ENCODE data around the gene VIL1.
A peak's percentile ranks its signal among the peaks of the same experiment; 100 is the strongest.

The VIL1 gene

GRCh38 chr2:218395826-218396687, 22.9 kb upstream of the VIL1 start:
- Histone ChIP-seq H3K4me3 (ENCODE audit: low read depth, low read length) (peak overlapping the region; percentile 93), H3K9ac (ENCODE audit: low read depth, low read length) (peak overlapping the region; percentile 97), H3K4me1 (ENCODE audit: control insufficient read depth, insufficient read depth, low read length) (peaks cover 22% of the 10 kb centered on the region), H3K36me3 (ENCODE audit: control insufficient read depth, insufficient read depth, low read length) (no peaks in the 10 kb centered on the region), H3K27ac (ENCODE audit: low read depth, low read length) (peak overlapping the region; percentile 99), H3K27me3 (ENCODE audit: control insufficient read depth, insufficient read depth, low read length) (peaks cover 45% of the 10 kb centered on the region), H3K9me3 (ENCODE audit: control insufficient read depth, insufficient read depth, low read length) (no peaks in the 10 kb centered on the region)

DNA sequence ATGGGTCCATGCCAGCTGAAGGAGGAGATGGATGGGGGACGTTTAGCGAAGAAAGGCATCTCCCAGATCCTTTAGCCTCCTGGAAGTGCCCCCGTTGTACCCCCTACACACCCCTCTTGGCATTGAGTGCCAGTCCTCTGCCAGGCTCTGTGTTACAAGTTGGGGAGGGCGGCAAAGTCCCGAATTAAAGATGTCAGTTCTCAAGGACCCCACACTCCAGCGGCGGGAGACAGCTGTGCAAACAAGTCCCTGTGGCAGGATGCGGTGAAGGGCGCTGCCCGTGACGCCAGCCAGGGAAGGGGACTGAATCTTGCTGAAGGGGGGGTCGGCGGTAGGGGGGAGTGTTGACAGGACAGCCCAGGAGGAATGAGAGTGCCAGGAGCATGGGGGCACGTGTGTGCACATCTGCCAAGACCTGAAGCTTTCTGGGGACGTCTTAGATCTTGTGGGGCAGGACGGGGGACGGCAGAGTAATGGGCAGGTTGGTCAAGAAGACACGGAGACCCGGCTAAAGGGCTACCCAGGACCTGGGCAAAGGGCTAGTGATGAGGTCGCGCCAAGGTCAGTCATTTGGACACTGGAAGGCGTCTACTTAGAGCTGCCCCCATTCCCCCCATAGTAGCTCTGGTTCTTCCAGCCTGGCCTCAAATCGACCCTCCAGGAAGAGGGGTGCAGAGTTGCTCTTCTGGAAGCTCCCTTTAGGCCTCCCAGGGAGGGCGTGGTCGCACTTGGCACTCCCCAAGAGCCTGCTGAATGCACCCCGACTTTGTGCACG, 22.0 kb upstream of the VIL1 start:
- H3K9me3 ChIP-seq (ENCODE audit: control insufficient read depth, insufficient read depth, low read length), result no peaks in the 10 kb centered on the region
- H3K4me3 ChIP-seq (ENCODE audit: low read depth, low read length), result peak overlapping the region; percentile 93
- no peaks in the 10 kb centered on the region for H3K36me3 ChIP-seq (ENCODE audit: control insufficient read depth, insufficient read depth, low read length)
- peaks cover 45% of the 10 kb centered on the region for H3K27me3 ChIP-seq (ENCODE audit: control insufficient read depth, insufficient read depth, low read length)
- no peak overlapping the region for H3K9ac ChIP-seq (ENCODE audit: low read depth, low read length)
- peaks cover 24% of the 10 kb centered on the region for H3K4me1 ChIP-seq (ENCODE audit: control insufficient read depth, insufficient read depth, low read length)
- peak overlapping the region; percentile 99 for H3K27ac ChIP-seq (ENCODE audit: low read depth, low read length)

DNA sequence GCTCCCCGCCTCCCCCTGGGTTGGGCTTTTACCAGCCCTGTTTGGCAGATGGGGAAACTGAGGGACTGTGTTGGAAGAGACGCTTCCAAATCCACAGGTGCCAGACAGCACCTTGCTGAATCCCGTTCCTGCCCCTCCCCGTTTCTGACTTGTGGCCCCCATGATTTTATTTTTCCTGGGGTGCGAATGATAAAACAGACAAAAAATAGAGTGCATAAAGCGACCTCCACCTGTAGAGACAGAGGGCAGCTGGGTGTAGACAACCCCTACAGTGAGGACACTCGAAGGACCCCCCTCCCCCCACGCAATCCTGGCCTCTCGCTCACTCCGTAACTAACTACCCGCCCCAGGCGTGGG, 21.5 kb upstream of the VIL1 start:
- peak overlapping the region; percentile 93 for H3K4me3 ChIP-seq (ENCODE audit: low read depth, low read length)
- no peaks in the 10 kb centered on the region for H3K9me3 ChIP-seq (ENCODE audit: control insufficient read depth, insufficient read depth, low read length)
- H3K9ac ChIP-seq (ENCODE audit: low read depth, low read length), result no peak overlapping the region
- peaks cover 45% of the 10 kb centered on the region for H3K27me3 ChIP-seq (ENCODE audit: control insufficient read depth, insufficient read depth, low read length)
- peak overlapping the region; percentile 3 for H3K27ac ChIP-seq (ENCODE audit: low read depth, low read length)
- H3K4me1 ChIP-seq (ENCODE audit: control insufficient read depth, insufficient read depth, low read length), result peaks cover 24% of the 10 kb centered on the region
- H3K36me3 ChIP-seq (ENCODE audit: control insufficient read depth, insufficient read depth, low read length), result peaks cover 4% of the 10 kb centered on the region; the same call in 1 of the 2 replicates

GRCh38 chr2:218397820-218398436, 21.0 kb upstream of the VIL1 start:
- H3K36me3 ChIP-seq (ENCODE audit: control insufficient read depth, insufficient read depth, low read length), result peaks cover 6% of the 10 kb centered on the region; the same call in 1 of the 2 replicates
- H3K27me3 ChIP-seq (ENCODE audit: control insufficient read depth, insufficient read depth, low read length), result peaks cover 45% of the 10 kb centered on the region
- H3K9ac ChIP-seq (ENCODE audit: low read depth, low read length), result no peak overlapping the region
- peak overlapping the region; percentile 93 for H3K4me3 ChIP-seq (ENCODE audit: low read depth, low read length)
- H3K9me3 ChIP-seq (ENCODE audit: control insufficient read depth, insufficient read depth, low read length), result no peaks in the 10 kb centered on the region
- no peak overlapping the region for H3K27ac ChIP-seq (ENCODE audit: low read depth, low read length)
- peaks cover 24% of the 10 kb centered on the region for H3K4me1 ChIP-seq (ENCODE audit: control insufficient read depth, insufficient read depth, low read length)

GRCh38 chr2:218398437-218399390, 20.2 kb upstream of the VIL1 start:
- Histone ChIP-seq H3K4me1 (ENCODE audit: control insufficient read depth, insufficient read depth, low read length) (peaks cover 24% of the 10 kb centered on the region), H3K4me3 (ENCODE audit: low read depth, low read length) (peak overlapping the region; percentile 93), H3K27me3 (ENCODE audit: control insufficient read depth, insufficient read depth, low read length) (peaks cover 45% of the 10 kb centered on the region), H3K9ac (ENCODE audit: low read depth, low read length) (no peak overlapping the region), H3K27ac (ENCODE audit: low read depth, low read length) (peak overlapping the region; percentile 51), H3K36me3 (ENCODE audit: control insufficient read depth, insufficient read depth, low read length) (peaks cover 8% of the 10 kb centered on the region), H3K9me3 (ENCODE audit: control insufficient read depth, insufficient read depth, low read length) (no peaks in the 10 kb centered on the region)

- Histone ChIP-seq H3K9me3 (ENCODE audit: control insufficient read depth, insufficient read depth, low read length) (no peaks in the 10 kb centered on the region), H3K4me3 (ENCODE audit: low read depth, low read length) (peak within 1 kb of the TSS; percentile 73), H3K36me3 (ENCODE audit: control insufficient read depth, insufficient read depth, low read length) (peaks cover 17% of the 10 kb centered on the region), H3K27ac (ENCODE audit: low read depth, low read length) (peak within 1 kb of the TSS; percentile 77), H3K9ac (ENCODE audit: low read depth, low read length) (no peak within 1 kb of the TSS), H3K4me1 (ENCODE audit: control insufficient read depth, insufficient read depth, low read length) (peaks cover 16% of the 10 kb centered on the region), H3K27me3 (ENCODE audit: control insufficient read depth, insufficient read depth, low read length) (peaks cover 38% of the 10 kb centered on the region)
Observed at GRCh38 chr2:218399391-218400166, 19.3 kb upstream of the VIL1 start, which contains the start of gene CTDSP1. Gene CTDSP1, plus strand, starts transcription at chr2:218399868. Its CDS starts 223 bp downstream, at chr2:218400091.

- peaks cover 22% of the 10 kb centered on the region for H3K4me1 ChIP-seq (ENCODE audit: control insufficient read depth, insufficient read depth, low read length)
- H3K9me3 ChIP-seq (ENCODE audit: control insufficient read depth, insufficient read depth, low read length), result no peaks in the 10 kb centered on the region
- peak overlapping the region; percentile 77 for H3K27ac ChIP-seq (ENCODE audit: low read depth, low read length)
- H3K27me3 ChIP-seq (ENCODE audit: control insufficient read depth, insufficient read depth, low read length), result peaks cover 34% of the 10 kb centered on the region
- peaks cover 19% of the 10 kb centered on the region for H3K36me3 ChIP-seq (ENCODE audit: control insufficient read depth, insufficient read depth, low read length)
- H3K9ac ChIP-seq (ENCODE audit: low read depth, low read length), result no peak overlapping the region
- peak overlapping the region; percentile 73 for H3K4me3 ChIP-seq (ENCODE audit: low read depth, low read length)
Observed at GRCh38 chr2:218400167-218400929, 18.6 kb upstream of the VIL1 start.

DNA sequence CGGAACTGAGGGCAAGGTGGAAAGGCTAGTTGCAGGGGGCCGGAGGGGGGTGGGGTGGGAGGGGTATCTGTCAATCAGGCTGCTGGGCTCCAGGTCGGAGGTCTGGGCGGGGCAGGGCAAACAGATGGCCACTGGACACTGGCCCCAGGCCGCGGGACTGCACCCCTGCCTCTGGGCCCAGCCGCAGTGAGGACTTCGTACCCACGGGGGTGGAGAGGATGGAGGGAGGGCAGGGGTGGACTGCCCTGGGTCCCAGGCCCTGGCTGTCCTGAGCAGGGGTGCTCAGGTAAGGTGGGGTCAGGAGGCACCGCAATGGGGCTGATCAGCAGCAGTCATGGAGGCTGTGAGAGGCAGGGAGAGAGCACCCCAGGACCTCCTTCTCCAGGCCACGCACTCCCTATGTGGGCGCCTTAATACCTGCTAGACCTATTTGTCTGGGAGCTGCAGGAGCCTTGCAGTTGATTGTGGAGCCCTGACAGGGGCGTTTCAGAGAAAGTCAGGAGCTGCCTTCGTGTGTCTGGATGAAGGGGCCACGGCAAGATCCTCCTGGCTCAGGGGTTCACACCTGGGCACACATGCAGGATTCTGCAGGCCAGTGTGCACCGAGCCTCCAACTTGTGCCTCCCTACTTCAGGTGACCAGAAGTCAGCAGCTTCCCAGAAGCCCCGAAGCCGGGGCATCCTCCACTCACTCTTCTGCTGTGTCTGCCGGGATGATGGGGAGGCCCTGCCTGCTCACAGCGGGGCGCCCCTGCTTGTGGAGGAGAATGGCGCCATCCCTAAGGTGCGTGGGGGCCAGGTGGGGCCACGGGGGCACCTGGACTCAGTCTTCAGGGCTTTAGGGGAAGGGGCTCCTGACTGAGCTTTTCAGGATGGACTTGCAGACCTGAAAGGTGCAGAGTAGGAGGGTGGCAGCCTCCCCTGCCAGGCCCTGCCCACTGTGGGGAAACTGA, 17.7 kb upstream of the VIL1 start:
- Histone ChIP-seq H3K4me1 (ENCODE audit: control insufficient read depth, insufficient read depth, low read length) (peaks cover 25% of the 10 kb centered on the region), H3K9me3 (ENCODE audit: control insufficient read depth, insufficient read depth, low read length) (no peaks in the 10 kb centered on the region), H3K27me3 (ENCODE audit: control insufficient read depth, insufficient read depth, low read length) (peaks cover 34% of the 10 kb centered on the region), H3K36me3 (ENCODE audit: control insufficient read depth, insufficient read depth, low read length) (peaks cover 19% of the 10 kb centered on the region), H3K4me3 (ENCODE audit: low read depth, low read length) (peak overlapping the region; percentile 73; the same call in 1 of the 2 replicates), H3K9ac (ENCODE audit: low read depth, low read length) (no peak overlapping the region), H3K27ac (ENCODE audit: low read depth, low read length) (peak overlapping the region; percentile 20)
